ENCODE results near the gene CHRM5. TPM values are rescaled to one million over a fixed set of nuclear protein-coding genes. Genes with fewer than 3 reads are reported as not detected.

The CHRM5 gene
- total RNA-seq, 4 donors from 2014 or later: not detected

DNA sequence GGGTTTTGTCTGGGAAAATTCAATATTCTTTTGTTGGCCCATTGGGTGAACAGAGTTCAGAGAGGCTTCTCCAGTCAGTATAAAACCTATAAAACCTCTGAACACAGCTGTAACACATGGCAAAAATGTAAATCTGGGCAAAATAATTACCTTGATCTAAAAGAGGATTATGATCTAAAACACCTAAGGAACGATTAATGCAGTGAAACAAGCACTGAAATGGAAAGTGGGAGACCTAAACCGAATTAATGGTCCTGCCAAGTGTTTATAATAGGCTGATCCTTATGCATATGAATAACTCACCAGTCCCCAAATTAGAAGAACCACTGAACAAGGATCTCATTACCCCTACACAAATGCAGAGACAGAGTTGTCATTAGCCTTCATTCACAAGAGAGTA lies 38.1 kb downstream of the CHRM5 start:
- no peaks in the 10 kb centered on the region for H3K9me3 ChIP-seq
- DNase-seq: no peak
- H3K27me3 ChIP-seq: no peaks in the 10 kb centered on the region
- H3K4me1 ChIP-seq: no peaks in the 10 kb centered on the region
- H3K27ac ChIP-seq: no peak overlapping the region
- intact Hi-C loops (cut with DNase I; ENCODE audit: low total_unique reads): no loop called here
- TF ChIP-seq, protein P1, sequence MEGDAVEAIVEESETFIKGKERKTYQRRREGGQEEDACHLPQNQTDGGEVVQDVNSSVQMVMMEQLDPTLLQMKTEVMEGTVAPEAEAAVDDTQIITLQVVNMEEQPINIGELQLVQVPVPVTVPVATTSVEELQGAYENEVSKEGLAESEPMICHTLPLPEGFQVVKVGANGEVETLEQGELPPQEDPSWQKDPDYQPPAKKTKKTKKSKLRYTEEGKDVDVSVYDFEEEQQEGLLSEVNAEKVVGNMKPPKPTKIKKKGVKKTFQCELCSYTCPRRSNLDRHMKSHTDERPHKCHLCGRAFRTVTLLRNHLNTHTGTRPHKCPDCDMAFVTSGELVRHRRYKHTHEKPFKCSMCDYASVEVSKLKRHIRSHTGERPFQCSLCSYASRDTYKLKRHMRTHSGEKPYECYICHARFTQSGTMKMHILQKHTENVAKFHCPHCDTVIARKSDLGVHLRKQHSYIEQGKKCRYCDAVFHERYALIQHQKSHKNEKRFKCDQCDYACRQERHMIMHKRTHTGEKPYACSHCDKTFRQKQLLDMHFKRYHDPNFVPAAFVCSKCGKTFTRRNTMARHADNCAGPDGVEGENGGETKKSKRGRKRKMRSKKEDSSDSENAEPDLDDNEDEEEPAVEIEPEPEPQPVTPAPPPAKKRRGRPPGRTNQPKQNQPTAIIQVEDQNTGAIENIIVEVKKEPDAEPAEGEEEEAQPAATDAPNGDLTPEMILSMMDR (IDR thresholded peaks at IDR 0.05): no peak
- TF ChIP-seq POLR2A (IDR thresholded peaks at IDR 0.05): no peak
- H3K4me3 ChIP-seq: no peak overlapping the region
- H3K36me3 ChIP-seq: no peaks in the 10 kb centered on the region

DNA sequence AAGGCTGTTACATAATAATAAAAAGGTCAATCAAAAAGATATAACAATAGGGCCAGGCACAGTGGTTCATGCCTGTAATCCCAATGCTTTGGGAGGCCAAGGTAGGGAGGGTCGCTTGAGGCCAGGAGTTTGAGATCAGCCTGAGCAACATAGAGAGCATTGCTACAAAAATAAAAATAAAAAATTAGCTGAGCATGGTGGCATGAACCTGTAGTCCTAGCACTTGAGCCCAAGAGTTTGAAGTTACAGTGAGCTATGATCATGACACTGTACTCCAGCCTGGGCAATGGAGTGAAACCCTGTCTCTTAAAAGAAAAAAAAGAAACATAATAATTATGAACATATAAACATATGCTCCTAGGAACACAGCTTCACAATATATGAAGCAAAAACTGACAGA lies 41.4 kb downstream of the CHRM5 start:
- TF ChIP-seq POLR2A (IDR thresholded peaks at IDR 0.05): no peak
- TF ChIP-seq, protein P1 (IDR thresholded peaks at IDR 0.05): no peak
- H3K4me3 ChIP-seq: no peak overlapping the region
- H3K9me3 ChIP-seq: no peaks in the 10 kb centered on the region
- H3K4me1 ChIP-seq: no peaks in the 10 kb centered on the region
- intact Hi-C loops (cut with DNase I; ENCODE audit: low total_unique reads): no loop called here
- no peak for DNase-seq
- H3K27ac ChIP-seq: no peak overlapping the region
- H3K27me3 ChIP-seq: no peaks in the 10 kb centered on the region
- H3K36me3 ChIP-seq: no peaks in the 10 kb centered on the region

DNA sequence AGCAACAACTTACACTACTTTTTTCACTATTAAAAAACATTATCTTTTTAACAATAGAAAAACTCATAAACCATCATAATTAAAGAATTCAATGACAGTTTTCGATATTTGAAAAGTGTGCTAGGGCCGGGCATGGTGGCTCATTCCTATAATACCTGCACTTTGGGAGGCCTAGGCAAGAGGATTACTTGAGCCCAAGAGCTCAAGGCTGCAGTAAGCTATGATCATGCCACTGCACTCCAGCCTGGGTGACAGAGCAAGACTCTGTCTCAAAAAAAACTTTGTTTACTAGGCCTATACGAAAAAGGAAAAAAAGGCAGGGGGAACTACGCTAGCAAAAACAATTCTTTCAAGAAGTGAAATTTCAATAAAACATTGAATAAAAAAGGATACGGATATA lies 42.6 kb downstream of the CHRM5 start:
- no peaks in the 10 kb centered on the region for H3K4me1 ChIP-seq
- intact Hi-C loops (cut with DNase I; ENCODE audit: low total_unique reads): no loop called here
- no peaks in the 10 kb centered on the region for H3K9me3 ChIP-seq
- no peak for DNase-seq
- H3K27me3 ChIP-seq: no peaks in the 10 kb centered on the region
- no peak overlapping the region for H3K4me3 ChIP-seq
- no peak for TF ChIP-seq POLR2A (IDR thresholded peaks at IDR 0.05)
- TF ChIP-seq, protein P1 (IDR thresholded peaks at IDR 0.05): no peak
- no peak overlapping the region for H3K27ac ChIP-seq
- H3K36me3 ChIP-seq: no peaks in the 10 kb centered on the region

DNA sequence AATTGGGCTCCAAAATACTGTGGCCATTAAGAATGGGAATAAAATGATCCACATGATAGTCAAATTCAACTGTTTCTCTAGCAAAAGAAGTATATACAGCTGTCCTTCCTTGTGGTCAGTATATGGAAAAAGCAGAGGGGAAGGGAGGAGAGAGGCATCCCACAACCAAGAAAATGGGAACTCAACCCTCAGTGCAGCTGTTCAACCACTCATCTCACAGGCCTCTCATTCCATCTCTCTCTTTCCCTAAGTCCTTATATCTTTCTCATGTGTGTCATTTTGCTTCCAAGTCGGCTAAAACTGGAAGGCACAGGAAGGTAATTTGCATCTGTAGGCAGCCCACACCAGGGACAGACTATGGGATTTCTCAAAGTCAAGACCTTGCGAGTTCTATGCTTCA lies 43.2 kb downstream of the CHRM5 start:
- H3K27ac ChIP-seq: no peak overlapping the region
- intact Hi-C loops (cut with DNase I; ENCODE audit: low total_unique reads): no loop called here
- DNase-seq: no peak
- no peak overlapping the region for H3K4me3 ChIP-seq
- H3K27me3 ChIP-seq: no peaks in the 10 kb centered on the region
- H3K36me3 ChIP-seq: no peaks in the 10 kb centered on the region
- TF ChIP-seq, protein P1 (IDR thresholded peaks at IDR 0.05): no peak
- no peak for TF ChIP-seq POLR2A (IDR thresholded peaks at IDR 0.05)
- no peaks in the 10 kb centered on the region for H3K9me3 ChIP-seq
- no peaks in the 10 kb centered on the region for H3K4me1 ChIP-seq

DNA sequence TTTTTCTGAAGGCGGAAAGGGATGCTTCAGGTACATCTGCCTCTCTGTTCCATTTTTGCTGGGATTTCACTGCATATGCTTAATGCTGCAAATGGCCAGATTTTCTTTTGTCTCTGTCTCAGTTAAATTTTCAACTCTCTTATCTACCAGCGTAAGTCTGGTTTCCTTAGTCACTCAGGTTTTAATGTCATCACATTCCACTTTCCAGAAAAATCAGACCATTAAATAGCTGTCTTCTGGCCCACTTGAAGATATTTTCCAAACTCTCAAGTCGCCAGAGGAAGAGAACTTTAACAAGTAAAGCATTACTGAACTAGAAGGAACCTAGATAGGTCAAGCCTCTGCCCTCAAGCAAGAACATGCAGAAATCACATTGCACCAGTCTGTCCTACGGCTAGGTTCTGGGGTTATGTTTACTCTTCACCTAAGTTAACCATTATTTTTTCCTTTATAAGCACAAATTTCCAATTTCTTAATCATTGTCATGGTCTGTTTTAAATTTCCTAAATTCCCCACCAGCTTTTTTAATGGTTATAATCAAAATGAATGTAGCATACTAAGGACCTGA lies 44.2 kb downstream of the CHRM5 start:
- Histone ChIP-seq H3K27me3 (no peaks in the 10 kb centered on the region), H3K4me3 (no peak overlapping the region), H3K36me3 (no peaks in the 10 kb centered on the region), H3K9me3 (no peaks in the 10 kb centered on the region), H3K4me1 (no peaks in the 10 kb centered on the region), H3K27ac (no peak overlapping the region)
- intact Hi-C loops (cut with DNase I; ENCODE audit: low total_unique reads): no loop called here
- TF ChIP-seq POLR2A (IDR thresholded peaks at IDR 0.05): no peak
- TF ChIP-seq, protein P1 (IDR thresholded peaks at IDR 0.05): no peak
- DNase-seq: no peak

All from uterus (tissue), 4 donors.